HepG2 (cell line): Measurements from ENCODE around the gene MDFIC. TPM values are rescaled to one million over a fixed set of nuclear protein-coding genes. Genes with fewer than 3 reads are reported as not detected.

Experiments used
- ATAC-seq: fragments of 200-7000 bp; cut with Tn5 transposase; 3 replicates; pipeline ENCODE4 v1.9.1; 2020; ENCODE audit warnings: mild to moderate bottlenecking, moderate library complexity
- BruUV-seq: library from RNA; stranded (reverse); fragments of 400-500 nt; replicated peaks from 2 replicates; lab custom pipeline; 2021; lab: Mats Ljungman, UMichigan
- CTCF ChIA-PET: fragments of 300-600 bp; formaldehyde crosslinking; extraction: SDS; loops from one replicate; lab custom pipeline; 2021; ENCODE audit warnings: low total read pairs, inconsistent platforms, low intra/inter-chr PET ratio; lab: Yijun Ruan, JAX
- POLR2A ChIA-PET: fragments of 350-600 bp; sonication (Branson Sonifier 250); formaldehyde crosslinking; loops from one replicate; lab custom pipeline; 2020; ENCODE audit warnings: antibody characterized with exemption, inconsistent platforms; lab: Yijun Ruan, JAX
- DNase-seq: peaks from one replicate; pipeline ENCODE4 v3.0.0-alpha.2; 2015; ENCODE audit warnings: low spot score
- FAIRE-seq: peaks from 3 replicates; lab custom pipeline; 2011; peaks lifted over from hg19 to GRCh38; lab: Jason Lieb, UNC
- H2AFZ ChIP-seq: one replicate; pipeline ENCODE4 v1.6.1; 2011; ENCODE audit warnings: low read length, inconsistent platforms
- H3K27ac ChIP-seq: fragments of 300-600 bp; 3 replicates; pipeline ENCODE4 v1.8.0; 2011; ENCODE audit warnings: mixed run types, mild to moderate bottlenecking, mixed read lengths, low read length, inconsistent platforms; ENCODE audit not compliant: insufficient read depth; ENCODE audit errors: extremely low read length
- H3K27me3 ChIP-seq, 2 experiments: fragments of 200-600 bp in 1 of 2; 2 replicates in 1 of 2; 3 replicates in 1 of 2; pipeline versions ENCODE4 v1.6.0 to v1.8.0; 2011; ENCODE audit warnings: low read length in 2 of 2, mild to moderate bottlenecking in 2 of 2, moderate library complexity in 2 of 2, inconsistent platforms in 1 of 2; ENCODE audit not compliant: insufficient read depth in 2 of 2, control insufficient read depth in 1 of 2
- H3K36me3 ChIP-seq, 2 experiments: fragments of 200-600 bp in 1 of 2; replicated peaks in 1 of 2; 2 replicates in 1 of 2; 3 replicates in 1 of 2; pipeline versions ENCODE4 v1.5.1 to v1.8.0; 2011; ENCODE audit warnings: low read length in 2 of 2, inconsistent platforms in 1 of 2; ENCODE audit not compliant: insufficient read depth in 2 of 2, control insufficient read depth in 1 of 2
- H3K4me1 ChIP-seq: 2 replicates; pipeline ENCODE4 v1.5.1; 2012; ENCODE audit warnings: low read length, inconsistent platforms; ENCODE audit not compliant: insufficient read depth
- H3K4me2 ChIP-seq: 2 replicates; pipeline ENCODE4 v1.6.0; 2011; ENCODE audit warnings: low read depth, low read length, inconsistent platforms
- H3K4me3 ChIP-seq, 3 experiments: fragments of 200-600 bp in 1 of 3; sonication (generic), shearing (Covaris generic) in 1 of 3; replicated peaks in 1 of 3; 2 replicates each; pipeline ENCODE4 v1.5.1; 2011 to 2016; ENCODE audit warnings: low read length in 3 of 3, inconsistent platforms in 2 of 3, low read depth in 2 of 3, mild to moderate bottlenecking in 2 of 3, control low read depth in 1 of 3, mixed read lengths in 1 of 3; ENCODE audit not compliant: insufficient read depth in 1 of 3
- H3K79me2 ChIP-seq: one replicate; pipeline ENCODE4 v1.6.1; 2011; ENCODE audit warnings: low read length, inconsistent platforms; ENCODE audit not compliant: insufficient read depth
- H3K9ac ChIP-seq: 2 replicates; pipeline ENCODE4 v1.6.0; 2011; ENCODE audit warnings: mild to moderate bottlenecking, low read depth, low read length, inconsistent platforms; ENCODE audit not compliant: insufficient read depth
- H3K9me3 ChIP-seq: 2 replicates; pipeline ENCODE4 v1.5.1; 2012; ENCODE audit warnings: mild to moderate bottlenecking, low read length
- H4K20me1 ChIP-seq: 2 replicates; pipeline ENCODE4 v1.6.0; 2011; ENCODE audit warnings: inconsistent platforms, mild to moderate bottlenecking, low read length, moderate library complexity; ENCODE audit not compliant: insufficient read depth
- CEBPB ChIP-seq: IDR thresholded peaks from 2 replicates; pipeline ENCODE4 v1.6.1; 2011; ENCODE audit warnings: low read depth, low read length, improper control_type of control experiment, borderline replicate concordance
- CEBPG ChIP-seq: IDR thresholded peaks from 2 replicates; pipeline ENCODE4 v1.6.1; 2016
- FOXP4 ChIP-seq: sonication (generic); formaldehyde crosslinking; IDR thresholded peaks from 2 replicates; pipeline ENCODE4 v1.4.0; 2020; ENCODE audit warnings: missing genetic modification reagents
- KLF16 ChIP-seq, 2 experiments: sonication (generic) in 1 of 2; formaldehyde crosslinking in 1 of 2; IDR thresholded peaks; 2 replicates each; pipeline versions ENCODE4 v1.6.1 to v1.8.0; 2016 to 2023; ENCODE audit warnings: missing genetic modification reagents in 2 of 2, missing compliant biosample characterization in 1 of 2
- SMARCE1 ChIP-seq: fragments of 450-650 bp; IDR thresholded peaks from 2 replicates; pipeline ENCODE4 v1.6.1; 2017; ENCODE audit warnings: borderline replicate concordance
- TMF1 ChIP-seq: sonication (generic); formaldehyde crosslinking; IDR thresholded peaks from 2 replicates; pipeline ENCODE4 v1.8.1; 2022; ENCODE audit warnings: low read depth, missing genetic modification reagents
- USF2 ChIP-seq, 2 experiments: sonication (generic) in 1 of 2; formaldehyde crosslinking in 1 of 2; IDR thresholded peaks; 2 replicates each; pipeline versions ENCODE4 v1.5.1 to v1.6.1; 2011 to 2020; ENCODE audit warnings: borderline replicate concordance in 1 of 2, low read depth in 1 of 2, low read length in 1 of 2, mild to moderate bottlenecking in 1 of 2, missing genetic modification reagents in 1 of 2, moderate library complexity in 1 of 2
- ZBTB3 ChIP-seq: sonication (generic); formaldehyde crosslinking; IDR thresholded peaks from 2 replicates; pipeline ENCODE4 v1.4.0; 2020; ENCODE audit warnings: low read depth, mild to moderate bottlenecking, moderate library complexity, missing genetic modification reagents, borderline replicate concordance
- ZNF101 ChIP-seq: sonication (generic); formaldehyde crosslinking; IDR thresholded peaks from 2 replicates; pipeline ENCODE4 v1.4.0; 2020; ENCODE audit warnings: mild to moderate bottlenecking, low read depth, missing genetic modification reagents, borderline replicate concordance
- ZNF737 ChIP-seq: sonication (generic); formaldehyde crosslinking; IDR thresholded peaks from 2 replicates; pipeline ENCODE4 v1.5.0; 2020; ENCODE audit warnings: missing genetic modification reagents, mild to moderate bottlenecking, borderline replicate concordance
- ZNF761 ChIP-seq: sonication (generic); formaldehyde crosslinking; conservative IDR thresholded peaks from 2 replicates; pipeline ENCODE4 v1.4.0; 2020; ENCODE audit warnings: mild to moderate bottlenecking, missing genetic modification reagents
- ZNF816 ChIP-seq: sonication (generic); formaldehyde crosslinking; IDR thresholded peaks from 2 replicates; pipeline ENCODE4 v1.8.0; 2022; ENCODE audit warnings: missing genetic modification reagents, mild to moderate bottlenecking, borderline replicate concordance
- ZZZ3 ChIP-seq: sonication (generic); formaldehyde crosslinking; IDR thresholded peaks from 2 replicates; pipeline ENCODE4 v1.4.0; 2020; ENCODE audit warnings: missing genetic modification reagents, mild to moderate bottlenecking, borderline replicate concordance
- WGBS: methylation state at CpG from one replicate; pipeline ENCODE4 v1.1.6; 2017; ENCODE audit warnings: low lambda C conversion rate; 5-methylcytosine and 5-hydroxymethylcytosine counted together
- in situ Hi-C: cut with HindIII; loops from 2 replicates; pipeline ENCODE4 v1.10.0; 2017; ENCODE audit warnings: low pct_unique_long_range_greater_than_20kb; ENCODE audit not compliant: extremely low pct_ligation_motif_present
- intact Hi-C: fragments of 100-400 bp; cut with micrococcal nuclease; formaldehyde crosslinking; loops from one replicate; pipeline ENCODE4 v1.10.0; 2022; ENCODE audit not compliant: unreplicated experiment
- polyA plus RNA-seq, 8 experiments: library from polyadenylated mRNA; depleted of rRNA in 3 of 8; stranded (reverse) in 7 of 8; unstranded in 1 of 8; fragments of >200 nt; fragmentation: Illumina TruSeq in 4 of 8; extraction: Trizol in 4 of 8; gene quantifications; 2 replicates each; pipeline versions ENCODE4 v1.2.1 to v1.2.3, GENCODE V29; 2011 to 2016; ENCODE audit warnings: low read depth in 4 of 8, missing spikeins in 1 of 8, mixed read lengths in 1 of 8; ENCODE audit not compliant: insufficient read depth in 1 of 8
- total RNA-seq, 5 experiments: library from RNA; depleted of rRNA; stranded (reverse); fragments of >200 nt; fragmentation: Illumina TruSeq; extraction: Trizol; gene quantifications; 2 replicates each; pipeline ENCODE4 v1.2.3, GENCODE V29; 2016; ENCODE audit warnings: low read depth in 1 of 5

Gene MDFIC
- total and polyA plus RNA-seq, 2 of the 13 experiments (the other 11 are each of a cell fraction or from before 2014, with no cell fraction given) = 0.13 TPM; not detected in 1

GRCh38 chr7:114910787-114911186 is 11.1 kb upstream of the MDFIC start:
- TF ChIP-seq CEBPB (peak; percentile 73; the same call in 1 of the 2 replicates), KLF16 (CRISPR knock-in tag; IDR thresholded peaks at IDR 0.05) (no peak), ZNF101 (CRISPR knock-in tag) (no peak), ZNF737 (CRISPR knock-in tag) (no peak), ZNF761 (no peak), CEBPG (peak; percentile 45), ZNF816 (no peak)
- BruUV-seq = no TSS peak
- Histone ChIP-seq H2AFZ (no peak overlapping the region), H3K9me3 (no peaks in the 10 kb centered on the region), H3K4me2 (no peak overlapping the region), H3K36me3 (no peaks in the 10 kb centered on the region), H3K79me2 (no peaks in the 10 kb centered on the region), H3K9ac (no peak overlapping the region), H3K4me1 (no peaks in the 10 kb centered on the region), H3K27me3 (no peaks in the 10 kb centered on the region), H3K4me3 (no peak overlapping the region), H3K27ac (no peak overlapping the region), H4K20me1 (no peaks in the 10 kb centered on the region)
- no peak for FAIRE-seq
- 11% methylated on average over 2 of the region's 2 CpGs for WGBS
- ChIA-PET POLR2A (no interaction called here), CTCF (no interaction called here)
- peak; percentile 33; the same call in 1 of the 3 replicates for ATAC-seq
- in situ Hi-C loops (no loop called here), intact Hi-C loops (no loop called here)
- peak; percentile 29 for DNase-seq

- Histone ChIP-seq H2AFZ (no peak overlapping the region), H3K4me2 (no peak overlapping the region), H3K9ac (no peak overlapping the region), H3K36me3 (no peaks in the 10 kb centered on the region), H3K27ac (no peak overlapping the region), H3K27me3 (no peaks in the 10 kb centered on the region), H3K9me3 (no peaks in the 10 kb centered on the region), H4K20me1 (no peaks in the 10 kb centered on the region), H3K79me2 (no peaks in the 10 kb centered on the region), H3K4me1 (no peaks in the 10 kb centered on the region), H3K4me3 (no peak overlapping the region)
- in situ Hi-C loops = no loop called here
- POLR2A ChIA-PET = no interaction called here
- CTCF ChIA-PET = no interaction called here
- intact Hi-C loops = no loop called here
- 65% methylated on average over 4 of the region's 4 CpGs for WGBS
- ATAC-seq = no peak
- BruUV-seq = no TSS peak
- DNase-seq = no peak
- no peak for FAIRE-seq
- TF ChIP-seq ZZZ3 (CRISPR knock-in tag) (no peak), FOXP4 (no peak), ZBTB3 (no peak), SMARCE1 (no peak), TMF1 (CRISPR knock-in tag) (no peak), USF2 (IDR thresholded peaks at IDR 0.05; ENCODE audit: low read depth, low read length) (no peak), USF2 (CRISPR knock-in tag; IDR thresholded peaks at IDR 0.05; ENCODE audit: borderline replicate concordance) (no peak)
These were observed 10.5 kb upstream of the MDFIC start for GRCh38 chr7:114911411-114911810.
